Measurements from ENCODE around the gene HS3ST5. TPM values are rescaled to one million over a fixed set of nuclear protein-coding genes. Genes with fewer than 3 reads are reported as not detected.
"Not testable (repeated sequence)": the region's sequence is repeated elsewhere in the genome, so short reads cannot be mapped to it uniquely, and the experiment has no call there.

The HS3ST5 gene
- total and polyA plus RNA-seq, 8 donors, result 0.08 to 0.26 (median 0.11) TPM; not detected in 4

GRCh38 chr6:114228675-114229074, 114.1 kb downstream of the HS3ST5 start:
- H3K36me3 ChIP-seq, result no peaks in the 10 kb centered on the region
- 78 to 92% methylated on average over 2 of the region's 2 CpGs for WGBS, 2 donors
- FAIRE-seq, result no peak
- no peaks in the 10 kb centered on the region for H3K4me1 ChIP-seq
- no peak for ATAC-seq
- TF ChIP-seq, protein P1, sequence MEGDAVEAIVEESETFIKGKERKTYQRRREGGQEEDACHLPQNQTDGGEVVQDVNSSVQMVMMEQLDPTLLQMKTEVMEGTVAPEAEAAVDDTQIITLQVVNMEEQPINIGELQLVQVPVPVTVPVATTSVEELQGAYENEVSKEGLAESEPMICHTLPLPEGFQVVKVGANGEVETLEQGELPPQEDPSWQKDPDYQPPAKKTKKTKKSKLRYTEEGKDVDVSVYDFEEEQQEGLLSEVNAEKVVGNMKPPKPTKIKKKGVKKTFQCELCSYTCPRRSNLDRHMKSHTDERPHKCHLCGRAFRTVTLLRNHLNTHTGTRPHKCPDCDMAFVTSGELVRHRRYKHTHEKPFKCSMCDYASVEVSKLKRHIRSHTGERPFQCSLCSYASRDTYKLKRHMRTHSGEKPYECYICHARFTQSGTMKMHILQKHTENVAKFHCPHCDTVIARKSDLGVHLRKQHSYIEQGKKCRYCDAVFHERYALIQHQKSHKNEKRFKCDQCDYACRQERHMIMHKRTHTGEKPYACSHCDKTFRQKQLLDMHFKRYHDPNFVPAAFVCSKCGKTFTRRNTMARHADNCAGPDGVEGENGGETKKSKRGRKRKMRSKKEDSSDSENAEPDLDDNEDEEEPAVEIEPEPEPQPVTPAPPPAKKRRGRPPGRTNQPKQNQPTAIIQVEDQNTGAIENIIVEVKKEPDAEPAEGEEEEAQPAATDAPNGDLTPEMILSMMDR (IDR thresholded peaks at IDR 0.05), result no peak
- no peak overlapping the region for H3K4me3 ChIP-seq
- no peak overlapping the region for H3K27ac ChIP-seq
- no peaks in the 10 kb centered on the region for H3K27me3 ChIP-seq
- H3K9me3 ChIP-seq, result no peaks in the 10 kb centered on the region
- intact Hi-C loops (cut with DNase I), result no loop called here
- no peak for DNase-seq

- DNase-seq, result no peak
- Histone ChIP-seq H3K27ac (no peak overlapping the region), H3K27me3 (no peaks in the 10 kb centered on the region), H3K36me3 (no peaks in the 10 kb centered on the region), H3K9me3 (no peaks in the 10 kb centered on the region), H3K4me1 (no peaks in the 10 kb centered on the region), H3K4me3 (no peak overlapping the region)
- 63 to 72% methylated on average over 2 of the region's 2 CpGs for WGBS, 2 donors
- TF ChIP-seq, protein P1 (IDR thresholded peaks at IDR 0.05), result no peak
- intact Hi-C loops (cut with DNase I), result no loop called here
- no peak for ATAC-seq
- no peak for FAIRE-seq
These were observed 114.8 kb downstream of the HS3ST5 start for GRCh38 chr6:114227944-114228468.

DNA sequence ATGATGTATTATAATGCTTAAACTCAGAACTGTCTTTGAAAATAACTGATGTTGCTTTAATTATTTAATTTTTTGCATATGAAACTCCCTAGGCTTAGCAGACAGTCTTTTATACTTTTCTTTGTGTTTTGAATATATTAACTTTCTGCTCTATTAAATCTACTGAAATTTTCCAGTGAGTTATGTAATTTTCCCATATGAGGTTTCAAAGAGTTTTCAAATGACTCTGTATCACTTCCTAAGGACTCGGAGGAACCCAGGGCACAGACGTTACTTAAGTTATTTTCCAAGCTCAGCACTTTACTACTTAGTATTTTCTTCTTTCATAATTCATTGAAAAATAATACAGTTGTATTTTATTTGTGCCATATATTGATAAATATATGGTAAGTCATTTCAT, 122.6 kb downstream of the HS3ST5 start:
- ATAC-seq (no peak), DNase-seq (no peak), FAIRE-seq (no peak)
- WGBS, 2 donors, result 86 to 88% methylated on average over 2 of the region's 2 CpGs
- Histone ChIP-seq H3K9me3 (no peaks in the 10 kb centered on the region), H3K36me3 (no peaks in the 10 kb centered on the region), H3K4me1 (no peaks in the 10 kb centered on the region), H3K27me3 (no peaks in the 10 kb centered on the region), H3K27ac (no peak overlapping the region), H3K4me3 (no peak overlapping the region)
- intact Hi-C loops (cut with DNase I), result no loop called here
- TF ChIP-seq, protein P1 (IDR thresholded peaks at IDR 0.05), result no peak

DNA sequence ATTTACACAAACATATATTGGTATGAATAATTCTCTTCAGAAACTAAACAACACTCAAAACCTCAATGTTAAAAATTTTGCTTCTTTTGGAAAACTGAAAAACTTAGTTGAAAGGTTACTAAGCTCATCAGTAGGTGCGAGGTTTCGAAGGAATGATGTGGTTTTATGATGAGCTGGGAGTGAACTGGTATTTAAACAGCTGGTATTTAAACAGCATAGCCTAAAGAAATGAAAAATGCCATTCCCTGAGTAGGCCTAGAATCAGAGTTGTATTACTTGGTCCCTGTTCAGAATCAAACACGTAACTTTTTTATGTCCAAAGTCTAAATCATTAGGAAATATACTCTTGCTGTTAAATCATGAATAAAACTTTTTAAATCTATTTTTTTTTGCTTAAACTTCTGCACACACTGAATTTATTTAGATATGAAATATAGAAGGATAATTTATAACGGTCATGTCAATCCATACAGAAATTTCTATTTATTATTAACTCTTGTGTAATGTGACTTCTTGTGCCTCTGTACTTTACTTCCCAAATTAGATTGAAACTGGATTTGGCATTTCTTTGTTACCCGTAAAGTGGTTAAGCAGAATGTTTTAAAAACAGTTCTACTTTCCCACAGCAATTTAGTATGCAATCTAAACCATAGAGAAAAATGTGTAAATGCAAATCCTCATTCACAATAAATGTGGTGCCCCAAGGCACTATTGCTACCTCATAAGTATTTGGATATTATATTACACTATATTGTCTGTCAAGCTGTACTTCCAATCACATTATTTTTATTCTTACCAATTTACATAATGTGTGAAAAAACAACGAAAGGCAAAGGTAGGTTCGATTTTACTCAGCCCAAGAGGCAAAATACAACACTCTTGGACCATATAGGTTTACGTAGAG, 124.1 kb downstream of the HS3ST5 start:
- ATAC-seq (no peak), FAIRE-seq (no peak), DNase-seq (no peak)
- Histone ChIP-seq H3K4me1 (no peaks in the 10 kb centered on the region), H3K27me3 (no peaks in the 10 kb centered on the region), H3K4me3 (no peak overlapping the region), H3K9me3 (no peaks in the 10 kb centered on the region), H3K36me3 (no peaks in the 10 kb centered on the region), H3K27ac (no peak overlapping the region)
- TF ChIP-seq, protein P1 (IDR thresholded peaks at IDR 0.05), result no peak
- intact Hi-C loops (cut with DNase I), result no loop called here
- WGBS, 2 donors, result 61 to 62% methylated on average over 8 of the region's 8 CpGs

DNA sequence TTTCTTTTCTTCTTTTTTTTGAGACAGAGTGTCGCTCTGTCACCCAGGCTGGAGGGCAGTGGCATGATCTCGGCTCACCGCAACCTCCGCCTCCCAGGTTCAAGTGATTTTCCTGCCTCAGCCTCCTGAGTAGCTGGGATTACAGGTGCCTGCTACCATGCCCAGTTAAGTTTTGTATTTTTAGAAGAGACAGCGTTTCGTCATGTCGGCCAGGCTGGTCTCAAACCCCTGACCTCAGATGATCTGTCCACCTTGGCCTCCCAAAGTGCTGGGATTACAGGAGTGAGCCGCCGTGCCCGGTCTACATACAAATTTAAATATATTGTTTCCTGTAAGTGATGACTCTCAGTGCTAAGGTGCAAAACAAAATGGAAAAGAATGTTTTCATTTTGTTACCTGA, 124.8 kb downstream of the HS3ST5 start:
- H3K27me3 ChIP-seq; ATAC-seq; intact Hi-C loops (cut with DNase I); H3K4me3 ChIP-seq; DNase-seq; H3K36me3 ChIP-seq; H3K27ac ChIP-seq; H3K4me1 ChIP-seq; FAIRE-seq; H3K9me3 ChIP-seq: not testable (repeated sequence)
- 92 to 94% methylated on average over 10 of the region's 10 CpGs for WGBS, 2 donors
